Measurements from ENCODE around the gene SCO1. TPM values are rescaled to one million over a fixed set of nuclear protein-coding genes. Genes with fewer than 3 reads are reported as not detected.

The SCO1 gene
- total RNA-seq, 1 donor from 2014 or later, result 32.9 TPM

DNA sequence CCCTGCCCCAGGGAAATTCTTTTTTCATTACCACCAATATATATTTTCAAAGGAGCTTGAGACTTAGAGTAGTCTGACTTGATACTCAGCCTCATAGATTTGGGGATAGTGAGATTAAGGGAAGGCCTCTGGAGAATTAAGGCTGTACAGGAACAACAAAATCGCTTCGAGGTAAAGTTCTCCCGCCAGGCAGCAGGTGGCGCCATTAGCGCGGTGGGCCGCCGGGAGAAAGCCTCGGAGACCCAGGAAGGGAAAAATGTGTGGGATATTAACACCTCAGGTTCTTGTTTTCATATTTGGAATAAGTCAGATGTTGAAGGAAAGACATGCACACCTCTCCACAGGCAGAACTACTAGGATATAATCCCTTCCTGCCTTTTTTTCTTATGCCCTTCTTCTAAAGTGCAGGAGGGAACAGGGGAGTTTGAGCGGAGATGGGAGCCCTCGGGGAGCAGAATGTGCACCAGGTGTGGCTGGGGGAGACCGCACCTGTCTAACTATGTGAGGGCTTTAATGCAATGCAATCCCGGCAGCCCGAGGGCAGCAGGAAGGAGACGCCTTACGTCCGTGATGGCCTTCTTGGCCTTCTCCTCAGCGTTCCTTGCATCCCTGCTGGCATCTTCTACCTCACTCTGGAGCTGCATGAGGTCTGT is 66.2 kb downstream of the SCO1 start:
- Histone ChIP-seq H3K36me3 (ENCODE audit: control insufficient read depth, insufficient read depth, low read length) (no peaks in the 10 kb centered on the region), H3K4me3 (ENCODE audit: low read depth, low read length) (no peak overlapping the region), H3K27me3 (ENCODE audit: control insufficient read depth, insufficient read depth, low read length) (no peaks in the 10 kb centered on the region)
- DNase-seq (ENCODE audit: low read depth), result no peak
- peak; percentile 86 for TF ChIP-seq CTCF (IDR thresholded peaks at IDR 0.05; ENCODE audit: insufficient read depth, low read length, poor library complexity, severe bottlenecking)

DNA sequence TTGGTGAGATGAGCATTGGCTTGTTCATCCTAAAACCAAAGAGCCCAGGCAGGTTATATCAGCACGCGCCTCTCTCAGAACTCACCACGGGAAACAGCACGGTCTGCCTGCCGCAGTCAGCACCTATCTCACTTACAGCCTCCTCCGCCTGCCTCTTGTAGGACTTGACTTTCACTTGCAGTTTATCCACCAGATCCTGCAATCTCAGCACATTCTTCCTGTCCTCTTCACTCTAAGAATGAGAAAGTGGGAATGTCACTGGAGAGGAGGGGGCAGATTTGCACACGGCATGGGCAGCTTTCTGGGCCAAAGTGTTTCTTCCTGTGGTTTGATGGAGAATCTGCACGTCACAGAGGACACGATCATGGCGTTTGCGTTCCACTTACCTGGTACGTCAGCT is 67.6 kb downstream of the SCO1 start:
- TF ChIP-seq CTCF (IDR thresholded peaks at IDR 0.05; ENCODE audit: insufficient read depth, low read length, poor library complexity, severe bottlenecking), result no peak
- H3K36me3 ChIP-seq (ENCODE audit: control insufficient read depth, insufficient read depth, low read length), result no peaks in the 10 kb centered on the region
- H3K4me3 ChIP-seq (ENCODE audit: low read depth, low read length), result no peak overlapping the region
- no peak for DNase-seq (ENCODE audit: low read depth)
- no peaks in the 10 kb centered on the region for H3K27me3 ChIP-seq (ENCODE audit: control insufficient read depth, insufficient read depth, low read length)

DNA sequence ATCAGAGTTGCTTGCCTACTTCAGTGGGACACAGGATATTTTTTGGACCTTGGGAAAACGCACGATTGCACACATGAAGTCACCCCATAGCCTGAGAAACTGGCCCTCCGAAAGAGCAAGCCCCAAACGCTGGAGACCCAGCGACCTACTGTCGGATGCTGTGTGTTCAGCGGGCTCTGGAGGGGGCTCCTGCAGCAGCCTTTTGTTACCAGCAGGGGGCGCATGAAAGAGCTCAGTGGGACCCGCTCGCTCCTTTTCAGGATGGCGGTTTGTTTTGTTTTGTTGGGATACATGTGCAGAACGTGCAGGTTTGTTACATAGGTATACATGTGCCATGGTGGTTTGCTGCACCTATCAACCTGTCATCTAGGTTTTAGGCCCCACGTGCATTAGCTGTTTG is 68.6 kb downstream of the SCO1 start:
- DNase-seq (ENCODE audit: low read depth), result no peak
- Histone ChIP-seq H3K36me3 (ENCODE audit: control insufficient read depth, insufficient read depth, low read length) (no peaks in the 10 kb centered on the region), H3K27me3 (ENCODE audit: control insufficient read depth, insufficient read depth, low read length) (no peaks in the 10 kb centered on the region), H3K4me3 (ENCODE audit: low read depth, low read length) (no peak overlapping the region)
- no peak for TF ChIP-seq CTCF (IDR thresholded peaks at IDR 0.05; ENCODE audit: insufficient read depth, low read length, poor library complexity, severe bottlenecking)

GRCh38 chr17:10626390-10626789 is 70.9 kb downstream of the SCO1 start:
- Histone ChIP-seq H3K4me3 (ENCODE audit: low read depth, low read length) (no peak overlapping the region), H3K36me3 (ENCODE audit: control insufficient read depth, insufficient read depth, low read length) (no peaks in the 10 kb centered on the region), H3K27me3 (ENCODE audit: control insufficient read depth, insufficient read depth, low read length) (no peaks in the 10 kb centered on the region)
- no peak for TF ChIP-seq CTCF (IDR thresholded peaks at IDR 0.05; ENCODE audit: insufficient read depth, low read length, poor library complexity, severe bottlenecking)
- no peak for DNase-seq (ENCODE audit: low read depth)

DNA sequence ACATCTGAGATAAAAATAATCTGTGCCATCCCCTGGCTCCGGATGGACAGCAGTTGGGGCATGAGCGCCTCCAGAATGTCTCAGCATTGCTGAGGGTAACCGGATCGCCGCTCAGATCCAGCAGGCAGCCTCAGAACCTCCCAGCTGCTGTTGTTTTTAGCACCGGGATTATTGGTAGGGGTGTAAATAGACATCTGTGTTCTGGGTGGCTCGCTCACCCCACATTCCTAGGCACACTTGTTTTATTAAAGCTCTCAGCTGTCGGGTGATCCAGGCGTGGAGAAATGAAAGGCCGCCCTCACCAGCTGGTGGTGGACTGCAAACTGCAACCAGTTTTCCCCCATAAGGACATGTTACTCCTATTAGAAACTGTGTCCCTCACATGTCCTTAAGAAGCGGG is 72.4 kb downstream of the SCO1 start:
- H3K36me3 ChIP-seq (ENCODE audit: control insufficient read depth, insufficient read depth, low read length), result no peaks in the 10 kb centered on the region
- H3K4me3 ChIP-seq (ENCODE audit: low read depth, low read length), result no peak overlapping the region
- no peak for TF ChIP-seq CTCF (IDR thresholded peaks at IDR 0.05; ENCODE audit: insufficient read depth, low read length, poor library complexity, severe bottlenecking)
- H3K27me3 ChIP-seq (ENCODE audit: control insufficient read depth, insufficient read depth, low read length), result no peaks in the 10 kb centered on the region
- no peak for DNase-seq (ENCODE audit: low read depth)

DNA sequence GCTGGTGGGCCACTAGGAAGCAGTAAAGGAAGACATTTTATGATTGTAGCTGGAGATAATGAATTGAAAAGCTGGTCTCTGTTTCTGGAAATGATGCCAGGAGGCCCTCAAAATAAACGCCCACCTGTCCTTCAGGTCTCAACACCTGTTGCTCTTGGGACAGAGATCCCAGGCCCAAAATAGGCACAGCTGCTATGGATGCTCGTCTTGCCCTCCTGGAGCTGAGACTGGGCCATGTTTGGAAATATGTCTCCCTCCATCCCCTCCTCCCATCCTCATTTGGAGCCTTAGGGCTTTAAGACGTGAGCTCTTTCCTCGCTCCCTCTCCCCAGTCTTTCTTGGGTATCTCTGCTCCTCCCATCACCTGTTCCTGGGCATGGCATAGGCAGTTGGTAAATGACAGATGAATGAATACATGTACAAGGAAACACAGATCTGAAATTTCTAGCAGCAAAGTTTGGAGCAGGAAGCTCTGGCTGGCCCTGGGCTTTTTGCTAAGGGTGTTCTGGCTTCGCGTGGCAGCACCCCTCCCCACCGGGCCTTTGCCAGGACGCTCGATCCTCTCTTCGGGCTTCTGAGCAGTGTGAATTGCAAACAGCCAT is 73.5 kb downstream of the SCO1 start:
- H3K4me3 ChIP-seq (ENCODE audit: low read depth, low read length), result no peak overlapping the region
- no peak for DNase-seq (ENCODE audit: low read depth)
- H3K36me3 ChIP-seq (ENCODE audit: control insufficient read depth, insufficient read depth, low read length), result no peaks in the 10 kb centered on the region
- H3K27me3 ChIP-seq (ENCODE audit: control insufficient read depth, insufficient read depth, low read length), result no peaks in the 10 kb centered on the region
- no peak for TF ChIP-seq CTCF (IDR thresholded peaks at IDR 0.05; ENCODE audit: insufficient read depth, low read length, poor library complexity, severe bottlenecking)

All from kidney epithelial cell (primary cell).